NCI-H187 treated with DMSO at 0.1 percent for 48 hours (cell line): ENCODE data around the gene BGN.

Experiments used
- DNase-seq: peaks from one replicate; lab custom pipeline; 2025; lab: John Stamatoyannopoulos, UW

The BGN gene

GRCh38 chrX:153504445-153505016, 9.8 kb downstream of the BGN start:
- DNase-seq = no peak

GRCh38 chrX:153505361-153505760, 10.6 kb downstream of the BGN start:
- DNase-seq = no peak

- no peak for DNase-seq
These were observed 12.9 kb downstream of the BGN start for GRCh38 chrX:153507484-153508178.

- no peak for DNase-seq
These were observed 14.8 kb downstream of the BGN start for GRCh38 chrX:153509592-153509991.

GRCh38 chrX:153510383-153510782, 15.6 kb downstream of the BGN start:
- DNase-seq = no peak

GRCh38 chrX:153511784-153512500, 17.2 kb downstream of the BGN start:
- DNase-seq = no peak

GRCh38 chrX:153512501-153512893, 17.7 kb downstream of the BGN start:
- no peak for DNase-seq

GRCh38 chrX:153513265-153513664, 18.5 kb downstream of the BGN start:
- no peak for DNase-seq

GRCh38 chrX:153514259-153514658, 19.5 kb downstream of the BGN start:
- no peak for DNase-seq

- DNase-seq = no peak
These were observed 20.7 kb downstream of the BGN start for GRCh38 chrX:153515435-153515834.

GRCh38 chrX:153516073-153516472, 21.3 kb downstream of the BGN start:
- no peak for DNase-seq

GRCh38 chrX:153517423-153517822, 22.6 kb downstream of the BGN start, which contains the start of gene ATP2B3:
Gene ATP2B3, plus strand, starts transcription at chrX:153517642. Its CDS starts 18,606 bp downstream, at chrX:153536248.
- no peak for DNase-seq

- DNase-seq = no peak
These were observed 23.4 kb downstream of the BGN start for GRCh38 chrX:153517946-153518834.

- DNase-seq = no peak
These were observed 24.9 kb downstream of the BGN start for GRCh38 chrX:153519569-153520286.

- DNase-seq = no peak
These were observed 25.6 kb downstream of the BGN start for GRCh38 chrX:153520287-153520917.

- DNase-seq = no peak
These were observed 26.3 kb downstream of the BGN start for GRCh38 chrX:153521034-153521433.

- no peak for DNase-seq
These were observed 27.5 kb downstream of the BGN start for GRCh38 chrX:153522259-153522658.

GRCh38 chrX:153523269-153523668, 28.5 kb downstream of the BGN start:
- DNase-seq = no peak

GRCh38 chrX:153524234-153524633, 29.5 kb downstream of the BGN start:
- no peak for DNase-seq

- DNase-seq = no peak
These were observed 30.7 kb downstream of the BGN start for GRCh38 chrX:153525451-153525850.

GRCh38 chrX:153526042-153526441, 31.3 kb downstream of the BGN start:
- no peak for DNase-seq
